Small intestine (tissue), 7 donors: ENCODE measurements around the gene C6orf58. TPM values are rescaled to one million over a fixed set of nuclear protein-coding genes. Genes with fewer than 3 reads are reported as not detected.

Experiments
- DNase-seq, 2 donors: peaks; one replicate each; pipeline versions ENCODE4 v3.0.0 to v3.0.0-alpha.2; 2013
- FAIRE-seq: peaks from 2 replicates; lab custom pipeline; 2012; peaks lifted over from hg19 to GRCh38; lab: Jason Lieb, UNC
- H3K27ac ChIP-seq, 3 donors: one replicate each; pipeline ENCODE4 v1.5.1; 2013; ENCODE audit warnings: low read length in 2 of 3, mild to moderate bottlenecking in 2 of 3, control low read depth in 1 of 3, inconsistent platforms in 1 of 3, low read depth in 1 of 3, moderate library complexity in 1 of 3
- H3K27me3 ChIP-seq, 3 donors: one replicate each; pipeline ENCODE4 v1.6.1; 2013; ENCODE audit warnings: low read length in 3 of 3, inconsistent platforms in 1 of 3; ENCODE audit not compliant: control insufficient read depth in 3 of 3, insufficient read depth in 3 of 3
- H3K36me3 ChIP-seq, 3 donors: one replicate each; pipeline ENCODE4 v1.6.1; 2013; ENCODE audit warnings: low read length in 3 of 3, inconsistent platforms in 1 of 3, low read depth in 1 of 3, mild to moderate bottlenecking in 1 of 3, moderate library complexity in 1 of 3; ENCODE audit not compliant: control insufficient read depth in 3 of 3, insufficient read depth in 2 of 3
- H3K4me1 ChIP-seq, 3 donors: one replicate each; pipeline ENCODE4 v1.6.1; 2013; ENCODE audit warnings: low read length in 2 of 3, inconsistent platforms in 1 of 3, low read depth in 1 of 3, mild to moderate bottlenecking in 1 of 3, moderate library complexity in 1 of 3; ENCODE audit not compliant: control insufficient read depth in 3 of 3, insufficient read depth in 2 of 3
- H3K4me3 ChIP-seq, 3 donors: one replicate each; pipeline ENCODE4 v1.5.1; 2013; ENCODE audit warnings: low read length in 3 of 3, control low read depth in 1 of 3, inconsistent platforms in 1 of 3, low read depth in 1 of 3, mild to moderate bottlenecking in 1 of 3, moderate library complexity in 1 of 3
- H3K9me3 ChIP-seq, 2 donors: one replicate each; pipeline ENCODE4 v1.6.1; 2013; ENCODE audit warnings: low read depth in 1 of 2, low read length in 1 of 2; ENCODE audit not compliant: control insufficient read depth in 2 of 2, insufficient read depth in 1 of 2
- WGBS, 3 donors: extraction: QIAGEN DNeasy Blood & Tissue Kit; methylation state at CpG; one replicate each; pipeline ENCODE4 v1.1.7; 2013; 5-methylcytosine and 5-hydroxymethylcytosine counted together
- polyA plus RNA-seq, 4 donors: library from polyadenylated mRNA; stranded (reverse) in 3 of 4; unstranded in 1 of 4; fragments of 200-250 nt in 3 of 4; fragments of 120-200 nt in 1 of 4; gene quantifications; one replicate each; pipeline versions ENCODE4 v1.2.1 to v1.2.3, GENCODE V29; 2013
- donor health status: healthy with polysubstance abuse.
- donor health status: control.
- donor health status: control.
- donor health status: Bipolar disorder and iron deficiency.
- donor health status: healthy.

The C6orf58 gene
- polyA plus RNA-seq, 4 donors = 0.06 to 0.09 TPM; not detected in 2

GRCh38 chr6:127608554-127609270 lies 31.7 kb downstream of the C6orf58 start:
- FAIRE-seq = no peak
- Histone ChIP-seq H3K27ac (no peak overlapping the region), H3K9me3 (no peaks in the 10 kb centered on the region), H3K4me3 (no peak overlapping the region), H3K4me1 (no peaks in the 10 kb centered on the region), H3K27me3 (no peaks in the 10 kb centered on the region), H3K36me3 (no peaks in the 10 kb centered on the region)
- 51 to 57% (median 55%) methylated on average over 3 of the region's 3 CpGs for WGBS, 3 donors
- no peak for DNase-seq

GRCh38 chr6:127618729-127619128 lies 41.8 kb downstream of the C6orf58 start:
- no peak for FAIRE-seq
- peaks cover 0 to 1% (median 0%) of the 10 kb centered on the region in 3 donors for H3K27me3 ChIP-seq
- H3K9me3 ChIP-seq = no peaks in the 10 kb centered on the region
- no peak overlapping the region for H3K4me3 ChIP-seq
- no peak overlapping the region for H3K27ac ChIP-seq
- WGBS, 3 donors = 68 to 74% (median 72%) methylated on average over 5 of the region's 5 CpGs
- DNase-seq = no peak
- H3K36me3 ChIP-seq = no peaks in the 10 kb centered on the region
- H3K4me1 ChIP-seq = no peaks in the 10 kb centered on the region

GRCh38 chr6:127630800-127631199 lies 53.8 kb downstream of the C6orf58 start:
- H3K36me3 ChIP-seq = no peaks in the 10 kb centered on the region
- H3K4me3 ChIP-seq = no peak overlapping the region
- DNase-seq (no peak), FAIRE-seq (no peak)
- whole genome bisulfite sequencing, 3 donors = 63 to 76% (median 66%) methylated on average over 1 of the region's 1 CpG
- H3K27ac ChIP-seq = no peak overlapping the region
- H3K4me1 ChIP-seq = no peaks in the 10 kb centered on the region
- H3K9me3 ChIP-seq = no peaks in the 10 kb centered on the region
- no peaks in the 10 kb centered on the region for H3K27me3 ChIP-seq

GRCh38 chr6:127634178-127634577 lies 57.2 kb downstream of the C6orf58 start:
- Histone ChIP-seq H3K4me1 (no peaks in the 10 kb centered on the region), H3K9me3 (no peaks in the 10 kb centered on the region)
- no peak for FAIRE-seq

GRCh38 chr6:127635091-127635490 lies 58.1 kb downstream of the C6orf58 start:
- Histone ChIP-seq H3K4me1 (no peaks in the 10 kb centered on the region), H3K27me3 (no peaks in the 10 kb centered on the region), H3K9me3 (no peaks in the 10 kb centered on the region), H3K4me3 (no peak overlapping the region), H3K36me3 (no peaks in the 10 kb centered on the region), H3K27ac (no peak overlapping the region)
- WGBS, 3 donors = 75 to 86% (median 83%) methylated on average over 4 of the region's 4 CpGs
- no peak for DNase-seq
- no peak for FAIRE-seq

More at GRCh38 chr6:127634178-127634577, 57.2 kb downstream of the C6orf58 start:
- H3K27me3 ChIP-seq = no peaks in the 10 kb centered on the region
- no peak for DNase-seq
- H3K36me3 ChIP-seq = no peaks in the 10 kb centered on the region
- H3K4me3 ChIP-seq = no peak overlapping the region
- no peak overlapping the region for H3K27ac ChIP-seq

- Histone ChIP-seq H3K27me3 (peaks cover 0 to 3% (median 0%) of the 10 kb centered on the region in 3 donors), H3K27ac (no peak overlapping the region), H3K4me1 (no peaks in the 10 kb centered on the region), H3K9me3 (no peaks in the 10 kb centered on the region), H3K36me3 (no peaks in the 10 kb centered on the region), H3K4me3 (no peak overlapping the region)
- no peak for DNase-seq
- 48 to 59% (median 59%) methylated on average over 5 of the region's 5 CpGs for WGBS, 3 donors
- no peak for FAIRE-seq
These were observed 60.9 kb downstream of the C6orf58 start for GRCh38 chr6:127637830-127638409.

Other genes starting within 250 kb of the C6orf58 start
- gene ECHDC1, start 233.6 kb upstream of the C6orf58 start, polyA plus RNA-seq = 10 to 100 TPM; 50.0 to 62.2 (median 60.0) TPM
- 1 to 10 TPM in 3 of 4 donors, not detected in 1; 1.1 to 2.6 (median 2.0) TPM for gene KIAA0408, start 117.8 kb upstream of the C6orf58 start, polyA plus RNA-seq